Measurements from ENCODE around the gene ANKFY1. TPM values are rescaled to one million over a fixed set of nuclear protein-coding genes. Genes with fewer than 3 reads are reported as not detected.

Gene ANKFY1
- polyA plus RNA-seq, 1 of the 3 experiments (the other 2 are of a cell fraction), result 29.6 TPM

DNA sequence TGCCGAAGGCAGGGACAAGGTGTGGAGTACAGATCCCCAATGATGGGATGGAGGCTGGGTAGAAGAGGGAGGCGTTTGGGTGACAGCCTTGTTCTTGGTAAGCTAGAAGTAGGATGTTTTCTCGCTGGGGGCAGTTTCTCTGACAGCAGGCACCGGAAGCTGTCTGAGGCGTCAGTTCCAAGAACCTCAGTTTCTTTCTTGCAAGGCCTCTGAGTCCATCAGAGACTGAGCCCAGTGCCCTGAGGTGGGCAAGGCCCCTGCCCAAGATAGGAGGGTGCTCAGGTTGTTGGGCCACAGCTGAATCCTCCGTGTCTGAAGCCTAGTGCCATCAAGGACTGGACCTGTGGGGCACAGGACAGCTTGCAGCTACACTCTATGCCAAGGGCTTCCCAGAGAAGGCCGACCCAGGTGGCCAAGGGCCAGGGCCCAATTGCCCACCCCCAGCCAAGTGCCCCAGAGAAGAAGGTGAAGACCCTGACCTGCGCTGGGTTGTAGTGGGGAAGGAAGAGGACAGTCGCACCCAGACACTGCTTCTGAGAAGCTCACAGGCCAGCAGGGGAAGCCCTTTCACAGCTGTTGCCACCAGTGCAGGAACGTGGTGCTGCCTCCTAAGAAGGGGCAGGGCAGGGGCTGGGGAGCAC lies 107.7 kb downstream of the ANKFY1 start (continued):
- TF ChIP-seq SIN3A (IDR thresholded peaks at IDR 0.05; ENCODE audit: borderline replicate concordance, low read depth, low read length), result no peak
- TF ChIP-seq, protein P1, sequence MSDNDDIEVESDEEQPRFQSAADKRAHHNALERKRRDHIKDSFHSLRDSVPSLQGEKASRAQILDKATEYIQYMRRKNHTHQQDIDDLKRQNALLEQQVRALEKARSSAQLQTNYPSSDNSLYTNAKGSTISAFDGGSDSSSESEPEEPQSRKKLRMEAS (IDR thresholded peaks at IDR 0.05; ENCODE audit: low read depth), result no peak
- TF ChIP-seq, protein P2, sequence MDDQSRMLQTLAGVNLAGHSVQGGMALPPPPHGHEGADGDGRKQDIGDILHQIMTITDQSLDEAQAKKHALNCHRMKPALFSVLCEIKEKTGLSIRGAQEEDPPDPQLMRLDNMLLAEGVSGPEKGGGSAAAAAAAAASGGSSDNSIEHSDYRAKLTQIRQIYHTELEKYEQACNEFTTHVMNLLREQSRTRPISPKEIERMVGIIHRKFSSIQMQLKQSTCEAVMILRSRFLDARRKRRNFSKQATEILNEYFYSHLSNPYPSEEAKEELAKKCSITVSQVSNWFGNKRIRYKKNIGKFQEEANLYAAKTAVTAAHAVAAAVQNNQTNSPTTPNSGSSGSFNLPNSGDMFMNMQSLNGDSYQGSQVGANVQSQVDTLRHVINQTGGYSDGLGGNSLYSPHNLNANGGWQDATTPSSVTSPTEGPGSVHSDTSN (IDR thresholded peaks at IDR 0.05), result no peak

DNA sequence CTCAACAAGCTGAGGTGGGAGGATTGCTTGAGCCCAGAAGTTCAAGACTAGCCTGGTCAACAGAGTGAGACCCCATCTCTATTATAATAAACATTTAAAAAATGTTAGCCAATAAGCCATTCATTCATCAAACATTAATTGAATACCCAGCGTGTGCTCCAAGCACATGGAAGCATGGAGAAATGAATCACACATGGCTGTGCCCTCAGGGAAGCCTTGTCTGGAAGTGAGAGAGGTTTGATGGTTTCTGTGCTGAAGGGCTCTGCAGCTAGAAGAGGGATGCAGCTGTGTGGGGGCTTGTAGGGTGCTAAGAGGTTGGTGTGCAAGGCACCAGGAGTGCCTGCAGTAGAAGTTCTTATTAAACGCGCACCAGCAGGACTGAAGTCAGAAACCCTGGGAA lies 109.6 kb downstream of the ANKFY1 start:
- DNase-seq, result no peak
- CTCF ChIA-PET, result interaction anchor here (0.9 kb wide), 1 partner anchor 12 kb away, joined by 3 read pairs; the partner anchor contains the start of gene ZZEF1
- Histone ChIP-seq H3K79me2 (ENCODE audit: insufficient read depth) (no peaks in the 10 kb centered on the region), H3K4me3 (ENCODE audit: low read depth in 2 of 2, low read length in 1 of 2) (no peak overlapping the region), H3K27me3 (ENCODE audit: insufficient read depth) (no peaks in the 10 kb centered on the region), H3K4me2 (no peak overlapping the region), H4K20me1 (ENCODE audit: insufficient read depth) (no peaks in the 10 kb centered on the region), H3K27ac (ENCODE audit: low read depth in 2 of 2, low read length in 1 of 2) (no peak overlapping the region), H3K9me3 (no peaks in the 10 kb centered on the region), H3K36me3 (replicated peaks in 1 of 2; ENCODE audit: control insufficient read depth in 1 of 2, insufficient read depth in 2 of 2, low read length in 1 of 2) (peaks cover 0 to 14% of the 10 kb centered on the region in 2 experiments), H3K9ac (no peak overlapping the region), H3K4me1 (ENCODE audit: control insufficient read depth in 1 of 2, insufficient read depth in 2 of 2, low read depth in 1 of 2, low read length in 1 of 2) (no peaks in the 10 kb centered on the region), H3F3A (replicated peaks; ENCODE audit: insufficient read depth) (no peaks in the 10 kb centered on the region), H3K9me2 (no peaks in the 10 kb centered on the region), H2AFZ (ENCODE audit: low read depth) (no peak overlapping the region)
- POLR2A ChIA-PET, result no interaction called here
- 93% methylated on average over 1 of the region's 3 CpGs for WGBS (ENCODE audit: low lambda C conversion rate)
- TF ChIP-seq MEF2A (IDR thresholded peaks at IDR 0.05; ENCODE audit: borderline replicate concordance, low read depth) (no peak), SMC3 (IDR thresholded peaks at IDR 0.05; ENCODE audit: low read depth, low read length) (no peak), NFIC (IDR thresholded peaks at IDR 0.05; ENCODE audit: borderline replicate concordance) (no peak), FOXJ3 (CRISPR knock-in tag; IDR thresholded peaks at IDR 0.05) (no peak), JUND (IDR thresholded peaks at IDR 0.05) (no peak), POLR2AphosphoS5 (IDR thresholded peaks at IDR 0.05; ENCODE audit: low read depth, low read length) (no peak)

DNA sequence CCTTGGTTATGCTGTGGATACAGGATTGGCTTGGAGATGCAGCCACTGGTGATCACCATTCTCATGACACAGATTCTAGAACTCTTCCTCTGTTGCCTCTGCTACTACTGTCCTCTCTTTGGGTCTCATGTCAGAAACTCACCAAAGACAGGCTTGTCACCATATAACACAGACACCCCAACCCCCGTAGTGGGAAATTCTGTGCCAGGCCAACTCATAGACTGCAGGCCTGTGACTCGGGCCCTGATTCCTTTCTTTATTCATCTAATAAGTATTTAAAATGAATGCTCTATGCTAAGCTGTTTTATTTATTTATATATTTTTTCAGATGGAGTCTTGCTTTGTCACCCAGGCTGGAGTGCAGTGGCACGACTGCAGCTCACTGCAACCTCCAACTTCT lies 111.3 kb downstream of the ANKFY1 start:
- H3K9ac ChIP-seq, result 0 out of 2 replicates have a peak overlapping the region, but pooled peaks have one; percentile 33
- DNase-seq, result no peak
- no peaks in the 10 kb centered on the region for H3K4me1 ChIP-seq (ENCODE audit: control insufficient read depth in 1 of 2, insufficient read depth in 2 of 2, low read depth in 1 of 2, low read length in 1 of 2)
- ChIA-PET POLR2A (no interaction called here), CTCF (no interaction called here)
- no peaks in the 10 kb centered on the region for H3K9me2 ChIP-seq
- no peaks in the 10 kb centered on the region for H3K79me2 ChIP-seq (ENCODE audit: insufficient read depth)
- H3K4me3 ChIP-seq (ENCODE audit: low read depth in 2 of 2, low read length in 1 of 2), result no peak overlapping the region
- H3K36me3 ChIP-seq (replicated peaks in 1 of 2; ENCODE audit: control insufficient read depth in 1 of 2, insufficient read depth in 2 of 2, low read length in 1 of 2), result peaks cover 0 to 14% of the 10 kb centered on the region in 2 experiments
- H3K27ac ChIP-seq (ENCODE audit: low read depth in 2 of 2, low read length in 1 of 2), result peak overlapping the region in 1 of 2 experiments; percentile 46; a peak in 2 of 4 replicates
- peak; percentile 62; the same call in 1 of the 2 replicates for TF ChIP-seq FOSL2 (IDR thresholded peaks at IDR 0.05; ENCODE audit: borderline replicate concordance, low read depth)
- TF ChIP-seq TAF1 (IDR thresholded peaks at IDR 0.05; ENCODE audit: borderline replicate concordance, low read depth, low read length), result no peak
- no peaks in the 10 kb centered on the region for H4K20me1 ChIP-seq (ENCODE audit: insufficient read depth)
- H3F3A ChIP-seq (replicated peaks; ENCODE audit: insufficient read depth), result no peaks in the 10 kb centered on the region
- 45% methylated on average over 3 of the region's 3 CpGs for WGBS (ENCODE audit: low lambda C conversion rate)
- no peak overlapping the region for H2AFZ ChIP-seq (ENCODE audit: low read depth)
- no peaks in the 10 kb centered on the region for H3K27me3 ChIP-seq (ENCODE audit: insufficient read depth)
- H3K4me2 ChIP-seq, result no peak overlapping the region
- no peaks in the 10 kb centered on the region for H3K9me3 ChIP-seq

Data from SK-N-SH (cell line).